Gastrocnemius medialis (tissue), 4 donors: Measurements from ENCODE around the gene PLCB1.

Experiments used
- POLR2A ChIP-seq, 2 donors: fragments of 450-650 bp; IDR thresholded peaks; one replicate each; pipeline ENCODE4 v1.6.1; 2017; ENCODE audit warnings: antibody characterized with exemption in 2 of 2, mild to moderate bottlenecking in 2 of 2, moderate library complexity in 2 of 2
- TF ChIP-seq, protein P1 (sequence below), 5 experiments: fragments of 450-650 bp in 3 of 5; fragments of 200-600 bp in 2 of 5; sonication (generic) in 2 of 5; IDR thresholded peaks in 4 of 5; conservative IDR thresholded peaks in 1 of 5; 1 replicate in 4 of 5; 2 replicates in 1 of 5; pipeline ENCODE4 v1.5.1; 2016 to 2019; ENCODE audit warnings: antibody characterized with exemption in 5 of 5, mild to moderate bottlenecking in 3 of 5, moderate library complexity in 3 of 5

- TF ChIP-seq, protein P1, sequence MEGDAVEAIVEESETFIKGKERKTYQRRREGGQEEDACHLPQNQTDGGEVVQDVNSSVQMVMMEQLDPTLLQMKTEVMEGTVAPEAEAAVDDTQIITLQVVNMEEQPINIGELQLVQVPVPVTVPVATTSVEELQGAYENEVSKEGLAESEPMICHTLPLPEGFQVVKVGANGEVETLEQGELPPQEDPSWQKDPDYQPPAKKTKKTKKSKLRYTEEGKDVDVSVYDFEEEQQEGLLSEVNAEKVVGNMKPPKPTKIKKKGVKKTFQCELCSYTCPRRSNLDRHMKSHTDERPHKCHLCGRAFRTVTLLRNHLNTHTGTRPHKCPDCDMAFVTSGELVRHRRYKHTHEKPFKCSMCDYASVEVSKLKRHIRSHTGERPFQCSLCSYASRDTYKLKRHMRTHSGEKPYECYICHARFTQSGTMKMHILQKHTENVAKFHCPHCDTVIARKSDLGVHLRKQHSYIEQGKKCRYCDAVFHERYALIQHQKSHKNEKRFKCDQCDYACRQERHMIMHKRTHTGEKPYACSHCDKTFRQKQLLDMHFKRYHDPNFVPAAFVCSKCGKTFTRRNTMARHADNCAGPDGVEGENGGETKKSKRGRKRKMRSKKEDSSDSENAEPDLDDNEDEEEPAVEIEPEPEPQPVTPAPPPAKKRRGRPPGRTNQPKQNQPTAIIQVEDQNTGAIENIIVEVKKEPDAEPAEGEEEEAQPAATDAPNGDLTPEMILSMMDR (IDR thresholded peaks at IDR 0.05 in 4 of 5, conservative IDR thresholded peaks at IDR 0.05 in 1 of 5): no peak
- no peak for TF ChIP-seq POLR2A (IDR thresholded peaks at IDR 0.05)
These were observed 199.0 kb downstream of the PLCB1 start for GRCh38 chr20:8330785-8331695.
